Ovary (tissue), 3 donors: ENCODE data around the gene AQP3.

Experiments used
- CTCF ChIP-seq, 3 donors: fragments of 450-650 bp in 2 of 3; fragments of 200-600 bp in 1 of 3; IDR thresholded peaks; one replicate each; pipeline versions ENCODE4 v1.5.1 to v1.8.0; 2016 to 2022; ENCODE audit warnings: antibody characterized with exemption in 3 of 3, mild to moderate bottlenecking in 1 of 3
- POLR2A ChIP-seq: fragments of 450-650 bp; IDR thresholded peaks from one replicate; pipeline ENCODE4 v1.6.1; 2017; ENCODE audit warnings: antibody characterized with exemption, mild to moderate bottlenecking, moderate library complexity
- donor health status: DM: no; HTN: no; CAD: no.

GRCh38 chr9:33425128-33425533, 22.3 kb downstream of the AQP3 start:
- TF ChIP-seq POLR2A (no peak), CTCF (IDR thresholded peaks at IDR 0.05) (no peak)
